ENCODE measurements around the gene TEX13B. TPM values are rescaled to one million over a fixed set of nuclear protein-coding genes. Genes with fewer than 3 reads are reported as not detected.

Gene TEX13B
- total RNA-seq, 1 experiment from 2014 or later, result 0.42 TPM

GRCh38 chrX:108025376-108025775 lies 43.2 kb upstream of the TEX13B start:
- Histone ChIP-seq H3K9me3 (ENCODE audit: control insufficient read depth, low read depth, low read length) (no peaks in the 10 kb centered on the region), H3K27me3 (ENCODE audit: insufficient read depth, low read length) (no peaks in the 10 kb centered on the region), H3K23me2 (ENCODE audit: insufficient read length, low read depth, low read length, poor library complexity, severe bottlenecking) (no peaks in the 10 kb centered on the region), H2BK12ac (ENCODE audit: insufficient read length, low read depth, low read length) (no peak overlapping the region), H3T11ph (ENCODE audit: low read length) (no peak overlapping the region), H3K56ac (ENCODE audit: insufficient read length, low read depth, low read length) (no peak overlapping the region), H3K9ac (ENCODE audit: extremely low read depth, insufficient read length, low read length) (no peak overlapping the region), H2BK120ac (ENCODE audit: low read depth, low read length, poor library complexity, severe bottlenecking) (no peak overlapping the region), H2BK20ac (ENCODE audit: low read depth, low read length, poor library complexity, severe bottlenecking) (no peak overlapping the region), H3K4ac (ENCODE audit: low read depth, low read length) (no peak overlapping the region), H3K18ac (ENCODE audit: insufficient read length, low read depth, low read length) (no peak overlapping the region), H3K27ac (ENCODE audit: insufficient read length, low read depth, low read length) (no peak overlapping the region), H3K79me1 (ENCODE audit: insufficient read depth, low read depth, low read length, poor library complexity, severe bottlenecking) (no peaks in the 10 kb centered on the region), H4K5ac (ENCODE audit: insufficient read length, low read depth, low read length) (no peak overlapping the region), H3K4me2 (ENCODE audit: insufficient read depth, insufficient read length, low read length) (no peak overlapping the region), H4K91ac (ENCODE audit: insufficient read length, low read depth, low read length) (no peak overlapping the region), H4K8ac (replicated peaks; ENCODE audit: insufficient read length, low read depth, low read length) (no peak overlapping the region), H2AK5ac (ENCODE audit: insufficient read length, low read length) (no peak overlapping the region), H3K4me1 (ENCODE audit: insufficient read depth, low read length) (no peaks in the 10 kb centered on the region), H2AFZ (ENCODE audit: low read length) (no peak overlapping the region), H3K79me2 (ENCODE audit: insufficient read depth, low read length) (no peaks in the 10 kb centered on the region), H3K14ac (ENCODE audit: insufficient read depth, low read length) (no peak overlapping the region), H2BK15ac (ENCODE audit: low read depth, low read length) (no peak overlapping the region), H2BK5ac (ENCODE audit: insufficient read length, low read length) (no peak overlapping the region), H4K20me1 (ENCODE audit: control insufficient read depth, insufficient read depth, insufficient read length) (no peaks in the 10 kb centered on the region), H3K23ac (ENCODE audit: insufficient read length, low read depth, low read length) (no peak overlapping the region)
- no CpG with 5 or more reads among the region's 1 CpG for WGBS (ENCODE audit: extremely low coverage, insufficient read length, low lambda C conversion rate)
- TF ChIP-seq CTCF (conservative IDR thresholded peaks at IDR 0.05), result no peak
- Mint-ChIP-seq H3K27ac (no peak overlapping the region), H3K4me1 (0 out of 4 replicates have a peak, but pooled peaks cover 0 to 5% of the 10 kb centered on the region in 2 experiments), H3K36me3 (ENCODE audit: insufficient read depth in 1 of 3, low read depth in 3 of 3) (no peaks in the 10 kb centered on the region), H3K9me3 (peaks cover 0 to 19% of the 10 kb centered on the region in 2 experiments; a peak in 2 of 5 replicates), H3K27me3 (ENCODE audit: low read depth) (no peaks in the 10 kb centered on the region), H3K4me3 (no peak overlapping the region)
- no peak for DNase-seq
